Kidney (tissue), 14 donors: ENCODE measurements around the gene CASP5. TPM values are rescaled to one million over a fixed set of nuclear protein-coding genes. Genes with fewer than 3 reads are reported as not detected.
"Not testable (repeated sequence)": the region's sequence is repeated elsewhere in the genome, so short reads cannot be mapped to it uniquely, and the experiment has no call there.

Source experiments
- DNase-seq, 5 donors: peaks; one replicate each; pipeline ENCODE4 v3.0.0-alpha.2; 2013 to 2020
- FAIRE-seq: peaks from 2 replicates; lab custom pipeline; 2012; peaks lifted over from hg19 to GRCh38; lab: Jason Lieb, UNC
- H3K27ac ChIP-seq, 2 donors: one replicate each; pipeline ENCODE4 v1.7.0; 2013; ENCODE audit warnings: low read depth in 2 of 2, low read length in 2 of 2, inconsistent platforms in 1 of 2
- H3K27me3 ChIP-seq: one replicate; pipeline ENCODE4 v1.7.1; 2013; ENCODE audit warnings: low read length, inconsistent platforms; ENCODE audit not compliant: control insufficient read depth, insufficient read depth
- H3K36me3 ChIP-seq, 3 donors: one replicate each; pipeline versions ENCODE4 v1.7.0 to v1.7.1; 2013; ENCODE audit warnings: low read length in 3 of 3, control low read depth in 1 of 3, inconsistent platforms in 1 of 3; ENCODE audit not compliant: insufficient read depth in 3 of 3, control insufficient read depth in 2 of 3
- H3K4me1 ChIP-seq, 3 donors: one replicate each; pipeline versions ENCODE4 v1.7.0 to v1.7.1; 2013; ENCODE audit warnings: low read length in 3 of 3, inconsistent platforms in 1 of 3, low read depth in 1 of 3; ENCODE audit not compliant: control insufficient read depth in 2 of 3, insufficient read depth in 2 of 3
- H3K4me3 ChIP-seq, 3 donors: one replicate each; pipeline versions ENCODE4 v1.7.0 to v1.8.1; 2013; ENCODE audit warnings: low read length in 3 of 3, control low read depth in 1 of 3, inconsistent platforms in 1 of 3
- H3K9ac ChIP-seq, 3 donors: one replicate each; pipeline versions ENCODE4 v1.7.0 to v1.7.1; 2013; ENCODE audit warnings: low read length in 3 of 3, control low read depth in 1 of 3, inconsistent platforms in 1 of 3
- H3K9me3 ChIP-seq, 3 donors: one replicate each; pipeline versions ENCODE4 v1.7.0 to v1.7.1; 2013; ENCODE audit warnings: low read length in 3 of 3, control low read depth in 1 of 3, inconsistent platforms in 1 of 3; ENCODE audit not compliant: control insufficient read depth in 2 of 3, insufficient read depth in 1 of 3
- CTCF ChIP-seq: IDR thresholded peaks from 3 replicates; pipeline ENCODE4 v1.5.1; 2012; ENCODE audit warnings: mild to moderate bottlenecking, moderate library complexity, borderline replicate concordance; ENCODE audit not compliant: insufficient read depth; ENCODE audit errors: extremely low read depth
- intact Hi-C: fragments of 100-400 bp; cut with DNase I; formaldehyde crosslinking; loops from one replicate; pipeline ENCODE4 v1.11.1; 2022
- polyA plus RNA-seq: library from polyadenylated mRNA; stranded (reverse); fragments of 350-450 nt; fragmentation: Illumina TruSeq; extraction: RNeasy Lipid Tissue Mini Kit (QIAGEN cat#74804); gene quantifications from one replicate; pipeline ENCODE4 v1.2.3, GENCODE V29; 2014; ENCODE audit warnings: low read depth, low replicate concordance; ENCODE audit not compliant: insufficient read depth
- total RNA-seq: library from RNA; stranded (reverse); fragmentation: NEBNext Ultra II Directional; extraction: Animal tissue kit (Norgen Biotek cat#: 25700); gene quantifications from one replicate; pipeline ENCODE4 v1.2.1, GENCODE V29; 2021
- donor health status: control.
- donor health status: control.
- donor health status: control.
- donor health status: control.
- donor health status: control.
- donor health status: DM: yes; HTN: yes; CAD: no.
- donor health status: Normal renal cell carcinoma (clear cell type).

Gene CASP5
- total and polyA plus RNA-seq, 2 donors from 2014 or later = 0.91 TPM; not detected in 1

DNA sequence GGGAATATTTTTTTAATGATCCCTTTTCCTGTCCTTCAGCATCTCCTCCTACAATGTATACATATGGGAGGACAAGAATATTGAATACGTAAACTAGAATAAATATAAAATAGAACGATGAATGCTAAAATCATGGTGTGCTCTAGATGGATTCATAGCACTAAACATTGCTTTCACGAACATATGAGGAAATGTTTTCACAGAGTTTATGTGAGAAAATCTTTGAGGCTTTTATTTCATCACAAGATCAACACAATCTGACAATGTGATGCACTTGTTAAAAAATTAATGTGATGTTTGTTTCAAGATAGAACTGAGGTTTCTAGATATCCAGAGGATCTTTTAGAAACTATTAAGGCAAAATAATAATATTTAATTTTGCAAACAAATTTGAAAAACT is 19.2 kb upstream of the CASP5 start:
- H3K9me3 ChIP-seq = peaks cover 0 to 2% (median 0%) of the 10 kb centered on the region in 3 donors
- DNase-seq (no peak), FAIRE-seq (no peak)
- H3K27me3 ChIP-seq = no peaks in the 10 kb centered on the region
- TF ChIP-seq CTCF = no peak
- no peak overlapping the region for H3K27ac ChIP-seq
- H3K4me3 ChIP-seq = no peak overlapping the region
- no peak overlapping the region for H3K9ac ChIP-seq
- H3K4me1 ChIP-seq = no peaks in the 10 kb centered on the region
- intact Hi-C loops = no loop called here
- H3K36me3 ChIP-seq = no peaks in the 10 kb centered on the region

DNA sequence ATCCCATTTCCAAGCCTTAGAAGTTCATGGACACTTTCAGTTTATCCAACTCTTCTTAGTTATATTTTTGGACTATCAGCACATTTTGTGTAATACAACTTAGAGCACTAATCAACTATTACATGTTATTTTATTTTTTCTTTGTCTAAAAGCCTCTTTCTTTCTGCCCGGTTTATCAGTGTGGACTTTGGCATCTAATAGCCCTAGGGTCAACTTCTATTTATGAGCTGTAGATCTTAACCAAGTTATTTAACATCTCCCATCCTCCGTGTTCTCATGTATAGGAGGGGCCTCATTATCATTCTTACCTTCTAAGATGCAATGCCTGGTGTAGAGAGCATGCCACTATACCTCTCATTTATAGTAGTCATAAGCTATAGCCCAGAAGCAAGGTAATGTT is 17.7 kb upstream of the CASP5 start:
- Histone ChIP-seq H3K4me3 (no peak overlapping the region), H3K9me3 (peaks cover 0 to 2% (median 0%) of the 10 kb centered on the region in 3 donors), H3K27me3 (no peaks in the 10 kb centered on the region), H3K4me1 (no peaks in the 10 kb centered on the region), H3K27ac (no peak overlapping the region), H3K36me3 (no peaks in the 10 kb centered on the region), H3K9ac (no peak overlapping the region)
- DNase-seq (no peak), FAIRE-seq (no peak)
- intact Hi-C loops = no loop called here
- TF ChIP-seq CTCF = no peak

DNA sequence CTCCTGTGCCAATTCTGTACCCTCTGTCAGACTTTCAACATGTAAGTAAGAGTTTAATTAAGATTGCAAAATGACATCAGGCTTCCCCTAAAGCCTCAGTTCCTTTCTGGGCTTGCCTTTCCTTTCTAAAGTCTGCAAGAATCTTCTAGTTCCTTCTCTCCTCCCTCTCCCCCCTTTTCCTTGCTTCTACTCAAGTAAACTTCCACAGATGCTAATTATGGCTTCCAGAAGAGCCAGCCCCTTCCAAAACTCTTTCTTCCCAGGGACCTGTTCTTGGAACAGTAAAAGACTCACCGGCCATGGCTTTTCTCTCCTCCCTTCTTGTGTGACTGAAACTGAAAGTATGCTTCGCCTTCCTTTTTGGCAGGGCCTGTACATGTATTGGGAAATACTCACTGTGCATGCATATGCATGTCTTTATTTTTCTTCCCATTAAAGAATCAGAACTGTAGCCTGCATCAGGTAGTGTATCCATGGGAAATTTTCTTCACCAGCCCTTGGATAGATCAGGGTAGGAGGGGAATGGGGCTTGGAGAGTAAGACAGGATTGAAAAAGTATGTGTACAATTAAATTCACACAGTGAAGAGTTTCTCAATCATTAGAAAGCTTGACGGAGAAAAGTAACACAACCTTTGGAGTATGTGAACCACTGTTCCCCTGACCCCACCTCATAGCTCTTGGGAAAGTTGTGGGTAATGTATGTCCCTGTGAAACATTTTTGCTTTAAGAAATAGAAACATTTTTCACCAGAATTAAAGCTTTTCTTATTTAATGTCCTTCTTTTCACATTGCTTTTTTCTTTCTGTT is 12.0 kb upstream of the CASP5 start, which contains the start of gene CASP1:
Gene CASP1, minus strand, starts transcription at position 332 of the 808 bp plus-strand sequence. Its CDS starts 31 bp downstream, at position 301.
- Histone ChIP-seq H3K4me1 (no peaks in the 10 kb centered on the region), H3K9me3 (peaks cover 0 to 2% (median 0%) of the 10 kb centered on the region in 3 donors), H3K27ac (peak within 1 kb of the TSS; percentile 45 to 56), H3K27me3 (no peaks in the 10 kb centered on the region), H3K36me3 (no peaks in the 10 kb centered on the region), H3K4me3 (peak within 1 kb of the TSS in 2 of 3 donors; percentile 57 to 59), H3K9ac (peak within 1 kb of the TSS in 1 of 3 donors; percentile 52)
- TF ChIP-seq CTCF = no peak
- FAIRE-seq (no peak), DNase-seq (no peak)
- intact Hi-C loops = no loop called here

DNA sequence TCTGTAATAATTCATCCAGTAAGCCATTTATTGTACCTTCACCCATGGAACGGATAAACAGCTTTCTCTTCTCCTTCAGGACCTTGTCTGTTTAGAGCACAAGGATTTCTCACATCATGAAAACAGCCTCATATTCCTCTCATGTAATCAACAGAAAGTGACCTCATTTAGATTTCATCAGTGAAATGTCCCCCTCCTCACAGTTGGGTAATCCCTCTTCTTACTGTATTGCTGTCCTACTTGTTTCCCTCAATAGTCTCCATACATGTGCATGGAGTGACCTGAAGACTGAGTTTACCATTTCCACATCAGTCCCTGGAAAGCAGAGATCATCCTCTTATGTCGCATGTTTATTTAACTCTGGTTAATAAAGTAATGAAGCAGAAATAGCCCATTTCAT is 11.4 kb upstream of the CASP5 start:
- H3K27me3 ChIP-seq, intact Hi-C loops, H3K36me3 ChIP-seq, DNase-seq, H3K4me1 ChIP-seq, H3K9me3 ChIP-seq, FAIRE-seq: not testable (repeated sequence)
- Histone ChIP-seq H3K4me3 (peak overlapping the region in 2 of 3 donors; percentile 57 to 59), H3K9ac (peak overlapping the region in 1 of 3 donors; percentile 52), H3K27ac (peak overlapping the region; percentile 45 to 56)
